ENCODE data around the gene RTN4RL2. TPM values are rescaled to one million over a fixed set of nuclear protein-coding genes. Genes with fewer than 3 reads are reported as not detected.

RTN4RL2 gene
- total RNA-seq, 1 experiment from 2014 or later: 7.0 TPM

DNA sequence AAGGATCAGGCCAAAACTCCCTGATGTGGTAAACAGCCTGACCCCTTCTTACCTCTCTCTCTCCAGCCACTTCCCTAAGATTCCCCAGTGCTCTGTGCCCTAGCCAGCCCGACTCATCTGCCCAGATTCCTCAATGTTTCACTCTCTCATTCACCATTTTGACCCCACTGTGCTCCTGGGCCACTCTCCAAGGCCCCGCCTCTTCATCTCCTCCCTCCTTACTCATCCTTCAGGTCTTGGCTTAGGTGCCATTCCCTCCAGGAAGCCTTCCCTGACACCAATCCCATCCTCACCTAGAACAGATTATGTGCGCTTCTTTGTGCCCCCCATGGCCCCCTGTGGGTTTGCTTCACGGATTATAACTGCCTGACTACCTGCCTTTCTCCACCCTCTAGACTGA, 46.6 kb upstream of the RTN4RL2 start:
- no peaks in the 10 kb centered on the region for H3K23me2 ChIP-seq (ENCODE audit: insufficient read length, low read depth, low read length, poor library complexity, severe bottlenecking)
- H3K79me2 ChIP-seq (ENCODE audit: insufficient read depth, low read length): no peaks in the 10 kb centered on the region
- H3K14ac ChIP-seq (ENCODE audit: insufficient read depth, low read length): no peak overlapping the region; the same call in 1 of the 2 replicates
- no peak overlapping the region for H3T11ph ChIP-seq (ENCODE audit: low read length)
- no peak overlapping the region for H4K8ac ChIP-seq (replicated peaks; ENCODE audit: insufficient read length, low read depth, low read length)
- H4K91ac ChIP-seq (ENCODE audit: insufficient read length, low read depth, low read length): no peak overlapping the region
- H3K9me3 Mint-ChIP-seq: no peaks in the 10 kb centered on the region
- H3K27me3 Mint-ChIP-seq (ENCODE audit: low read depth): no peaks in the 10 kb centered on the region
- H3K79me1 ChIP-seq (ENCODE audit: insufficient read depth, low read depth, low read length, poor library complexity, severe bottlenecking): no peaks in the 10 kb centered on the region
- no peak overlapping the region for H2AFZ ChIP-seq (ENCODE audit: low read length)
- H3K4me2 ChIP-seq (ENCODE audit: insufficient read depth, insufficient read length, low read length): no peak overlapping the region
- H3K9ac ChIP-seq (ENCODE audit: extremely low read depth, insufficient read length, low read length): no peak overlapping the region
- TF ChIP-seq, protein P1, sequence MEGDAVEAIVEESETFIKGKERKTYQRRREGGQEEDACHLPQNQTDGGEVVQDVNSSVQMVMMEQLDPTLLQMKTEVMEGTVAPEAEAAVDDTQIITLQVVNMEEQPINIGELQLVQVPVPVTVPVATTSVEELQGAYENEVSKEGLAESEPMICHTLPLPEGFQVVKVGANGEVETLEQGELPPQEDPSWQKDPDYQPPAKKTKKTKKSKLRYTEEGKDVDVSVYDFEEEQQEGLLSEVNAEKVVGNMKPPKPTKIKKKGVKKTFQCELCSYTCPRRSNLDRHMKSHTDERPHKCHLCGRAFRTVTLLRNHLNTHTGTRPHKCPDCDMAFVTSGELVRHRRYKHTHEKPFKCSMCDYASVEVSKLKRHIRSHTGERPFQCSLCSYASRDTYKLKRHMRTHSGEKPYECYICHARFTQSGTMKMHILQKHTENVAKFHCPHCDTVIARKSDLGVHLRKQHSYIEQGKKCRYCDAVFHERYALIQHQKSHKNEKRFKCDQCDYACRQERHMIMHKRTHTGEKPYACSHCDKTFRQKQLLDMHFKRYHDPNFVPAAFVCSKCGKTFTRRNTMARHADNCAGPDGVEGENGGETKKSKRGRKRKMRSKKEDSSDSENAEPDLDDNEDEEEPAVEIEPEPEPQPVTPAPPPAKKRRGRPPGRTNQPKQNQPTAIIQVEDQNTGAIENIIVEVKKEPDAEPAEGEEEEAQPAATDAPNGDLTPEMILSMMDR (conservative IDR thresholded peaks at IDR 0.05): no peak
- peaks cover 8 to 14% of the 10 kb centered on the region in 2 experiments for H3K4me1 Mint-ChIP-seq
- H3K36me3 Mint-ChIP-seq (ENCODE audit: insufficient read depth in 1 of 3, low read depth in 3 of 3): peaks cover 35 to 70% (median 58%) of the 10 kb centered on the region in 3 experiments
- H3K27ac Mint-ChIP-seq: no peak overlapping the region
- H2AK5ac ChIP-seq (ENCODE audit: insufficient read length, low read length): no peak overlapping the region
- no peak overlapping the region for H2BK20ac ChIP-seq (ENCODE audit: low read depth, low read length, poor library complexity, severe bottlenecking)
- H3K9me3 ChIP-seq (ENCODE audit: control insufficient read depth, low read depth, low read length): no peaks in the 10 kb centered on the region
- no peak for DNase-seq
- H2BK12ac ChIP-seq (ENCODE audit: insufficient read length, low read depth, low read length): no peak overlapping the region
- no peak overlapping the region for H3K4me3 Mint-ChIP-seq
- no peak overlapping the region for H2BK5ac ChIP-seq (ENCODE audit: insufficient read length, low read length)
- H3K27ac ChIP-seq (ENCODE audit: insufficient read length, low read depth, low read length): no peak overlapping the region
- H2BK120ac ChIP-seq (ENCODE audit: low read depth, low read length, poor library complexity, severe bottlenecking): no peak overlapping the region
- H3K27me3 ChIP-seq (ENCODE audit: insufficient read depth, low read length): no peaks in the 10 kb centered on the region
- no peak overlapping the region for H4K5ac ChIP-seq (ENCODE audit: insufficient read length, low read depth, low read length)
- no CpG with 5 or more reads among the region's 4 CpGs for WGBS (ENCODE audit: extremely low coverage, insufficient read length, low lambda C conversion rate)
- H3K4ac ChIP-seq (ENCODE audit: low read depth, low read length): no peak overlapping the region
- no peak overlapping the region for H2BK15ac ChIP-seq (ENCODE audit: low read depth, low read length)
- H3K18ac ChIP-seq (ENCODE audit: insufficient read length, low read depth, low read length): no peak overlapping the region
- no peak overlapping the region for H3K56ac ChIP-seq (ENCODE audit: insufficient read length, low read depth, low read length)
- no peak overlapping the region for H3K23ac ChIP-seq (ENCODE audit: insufficient read length, low read depth, low read length)
- H4K20me1 ChIP-seq (ENCODE audit: control insufficient read depth, insufficient read depth, insufficient read length): no peaks in the 10 kb centered on the region
- H3K4me1 ChIP-seq (ENCODE audit: insufficient read depth, low read length): no peaks in the 10 kb centered on the region; the same call in 1 of the 2 replicates
